Smooth muscle cell (in vitro differentiated cells): ENCODE data around the gene MDFIC2. TPM values are rescaled to one million over a fixed set of nuclear protein-coding genes. Genes with fewer than 3 reads are reported as not detected.

ENCODE experiments used
- DNase-seq: peaks from one replicate; lab custom pipeline; 2025; ENCODE audit not compliant: unreplicated experiment; lab: John Stamatoyannopoulos, UW
- H2AFZ ChIP-seq: fragments of 200-600 bp; sonication (generic); 2 replicates; pipeline ENCODE4 v1.6.0; 2016; ENCODE audit warnings: antibody characterized with exemption, low read depth, mild to moderate bottlenecking
- H3F3A ChIP-seq: fragments of 200-600 bp; sonication (generic); 2 replicates; pipeline ENCODE4 v1.6.0; 2017; ENCODE audit warnings: antibody characterized with exemption, low read depth
- H3K27ac ChIP-seq: fragments of 200-600 bp; sonication (generic); 2 replicates; pipeline ENCODE4 v1.5.1; 2016; ENCODE audit warnings: low read depth, mild to moderate bottlenecking
- H3K27me3 ChIP-seq: fragments of 200-600 bp; sonication (generic); 2 replicates; pipeline ENCODE4 v1.6.1; 2016; ENCODE audit warnings: low read depth, mild to moderate bottlenecking
- H3K36me3 ChIP-seq: fragments of 200-600 bp; sonication (generic); 2 replicates; pipeline ENCODE4 v1.5.1; 2016; ENCODE audit warnings: low read depth
- H3K4me1 ChIP-seq: fragments of 200-600 bp; sonication (generic); 2 replicates; pipeline ENCODE4 v1.5.1; 2016; ENCODE audit warnings: low read depth
- H3K4me2 ChIP-seq: fragments of 200-600 bp; sonication (generic); 2 replicates; pipeline ENCODE4 v1.6.0; 2016; ENCODE audit warnings: mild to moderate bottlenecking
- H3K4me3 ChIP-seq: fragments of 200-600 bp; sonication (generic); 2 replicates; pipeline ENCODE4 v1.5.1; 2016; ENCODE audit warnings: mild to moderate bottlenecking
- H3K79me2 ChIP-seq: fragments of 200-600 bp; sonication (generic); 2 replicates; pipeline ENCODE4 v1.6.0; 2016; ENCODE audit warnings: low read depth, mild to moderate bottlenecking
- H3K9ac ChIP-seq: fragments of 200-600 bp; sonication (generic); 2 replicates; pipeline ENCODE4 v1.6.0; 2016; ENCODE audit warnings: low read depth
- H3K9me3 ChIP-seq: fragments of 200-600 bp; sonication (generic); replicated peaks from 2 replicates; pipeline ENCODE4 v1.5.1; 2016; ENCODE audit warnings: low read depth
- H4K20me1 ChIP-seq: fragments of 200-600 bp; sonication (generic); 2 replicates; pipeline ENCODE4 v1.6.0; 2016; ENCODE audit warnings: low read depth
- CTCF ChIP-seq: fragments of 200-600 bp; sonication (generic); IDR thresholded peaks from 2 replicates; pipeline ENCODE4 v1.5.1; 2017; ENCODE audit warnings: borderline replicate concordance, mild to moderate bottlenecking, antibody characterized with exemption; ENCODE audit not compliant: insufficient read depth, poor library complexity, severe bottlenecking
- WGBS: methylation state at CpG from one replicate; pipeline ENCODE4 v1.1.7; 2016; ENCODE audit warnings: low lambda C conversion rate; 5-methylcytosine and 5-hydroxymethylcytosine counted together
- polyA plus RNA-seq: library from polyadenylated mRNA; unstranded; fragments of >200 nt; fragmentation: Nextera tagmentation; extraction: Ambion mirVana; gene quantifications from 2 replicates; pipeline ENCODE4 v1.2.1, GENCODE V29; 2016
- total RNA-seq: library from RNA; depleted of rRNA; stranded (reverse); fragments of >200 nt; gene quantifications from 2 replicates; pipeline ENCODE4 v1.2.3, GENCODE V29; 2014

The MDFIC2 gene
- total and polyA plus RNA-seq, 2 experiments from 2014 or later = not detected

DNA sequence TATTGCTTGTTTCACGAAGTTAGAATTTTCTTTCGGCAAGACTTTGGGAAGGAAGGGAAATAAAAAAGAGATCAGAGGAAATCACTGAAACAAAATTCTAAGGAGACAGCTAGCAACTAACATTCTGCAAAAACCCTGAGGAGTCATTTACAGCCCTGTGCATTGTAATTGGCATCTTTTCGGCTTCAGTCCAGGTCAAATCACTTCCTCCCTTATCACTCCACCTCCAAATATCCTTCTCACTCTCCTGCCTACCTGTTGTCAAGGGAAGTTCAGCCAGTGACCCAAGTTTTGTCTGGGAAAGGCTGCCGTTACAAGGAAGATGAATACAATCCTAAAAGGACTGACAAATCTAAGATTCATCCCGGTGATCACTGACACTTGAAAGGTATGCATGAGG lies 39.6 kb downstream of the MDFIC2 start:
- Histone ChIP-seq H3K4me2 (no peak overlapping the region), H3K9ac (no peak overlapping the region), H4K20me1 (no peaks in the 10 kb centered on the region), H3K36me3 (no peaks in the 10 kb centered on the region), H3K4me3 (no peak overlapping the region), H3K27me3 (no peaks in the 10 kb centered on the region), H3F3A (no peaks in the 10 kb centered on the region), H3K79me2 (no peaks in the 10 kb centered on the region), H3K27ac (no peak overlapping the region), H3K4me1 (no peaks in the 10 kb centered on the region), H2AFZ (no peak overlapping the region), H3K9me3 (no peaks in the 10 kb centered on the region)
- WGBS = 81% methylated on average over 5 of the region's 5 CpGs
- TF ChIP-seq CTCF = no peak
- DNase-seq = no peak

DNA sequence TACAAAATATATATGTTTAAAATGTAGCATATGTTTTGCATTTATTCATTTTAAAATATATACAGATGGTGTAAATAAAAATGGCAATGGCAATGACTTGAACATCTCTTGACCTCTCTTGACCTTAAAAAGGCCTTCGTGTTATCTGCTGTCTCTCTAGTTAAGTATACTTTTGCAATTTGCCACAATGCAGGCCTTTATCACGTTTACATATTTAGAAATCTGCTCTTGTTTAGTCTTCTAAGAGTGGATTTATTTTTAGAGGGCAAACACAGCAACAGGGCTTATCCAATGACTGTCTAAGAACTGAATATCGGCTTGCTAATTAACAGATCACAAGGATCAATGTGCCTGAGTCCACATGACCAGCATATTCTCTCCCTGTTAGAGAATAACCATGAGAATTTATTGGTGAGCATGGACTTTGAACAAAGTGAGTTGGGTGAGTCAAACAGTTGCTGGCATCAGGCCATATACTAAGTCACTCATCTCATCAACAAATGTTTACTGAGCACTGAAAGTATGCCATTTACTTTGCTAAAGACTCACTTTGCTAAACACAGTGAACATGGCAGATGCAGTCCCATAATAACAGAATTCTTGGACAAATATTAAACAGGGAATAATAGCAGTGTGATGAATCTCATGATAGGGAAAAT lies 48.2 kb downstream of the MDFIC2 start:
- no peaks in the 10 kb centered on the region for H3K9me3 ChIP-seq
- no peak overlapping the region for H3K27ac ChIP-seq
- H3K4me3 ChIP-seq = no peak overlapping the region
- no peaks in the 10 kb centered on the region for H4K20me1 ChIP-seq
- no peak overlapping the region for H2AFZ ChIP-seq
- H3K36me3 ChIP-seq = no peaks in the 10 kb centered on the region
- H3K27me3 ChIP-seq = no peaks in the 10 kb centered on the region
- no peak overlapping the region for H3K9ac ChIP-seq
- no peaks in the 10 kb centered on the region for H3K79me2 ChIP-seq
- WGBS = 72% methylated on average over 3 of the region's 3 CpGs
- no peaks in the 10 kb centered on the region for H3F3A ChIP-seq
- TF ChIP-seq CTCF = no peak
- DNase-seq = no peak
- no peak overlapping the region for H3K4me2 ChIP-seq
- H3K4me1 ChIP-seq = no peaks in the 10 kb centered on the region

- Histone ChIP-seq H3K27ac (no peak overlapping the region), H3K27me3 (peaks cover 6% of the 10 kb centered on the region), H3F3A (no peaks in the 10 kb centered on the region), H3K4me2 (no peak overlapping the region), H3K9ac (no peak overlapping the region), H3K79me2 (no peaks in the 10 kb centered on the region), H3K9me3 (no peaks in the 10 kb centered on the region), H4K20me1 (no peaks in the 10 kb centered on the region), H3K36me3 (no peaks in the 10 kb centered on the region), H2AFZ (no peak overlapping the region), H3K4me3 (no peak overlapping the region), H3K4me1 (no peaks in the 10 kb centered on the region)
- no peak for DNase-seq
- 85% methylated on average over 1 of the region's 1 CpG for WGBS
- no peak for TF ChIP-seq CTCF
Measured at GRCh38 chr3:70261283-70261682, 51.2 kb downstream of the MDFIC2 start.

- no peaks in the 10 kb centered on the region for H3K36me3 ChIP-seq
- no peak overlapping the region for H3K27ac ChIP-seq
- no peak for TF ChIP-seq CTCF
- peaks cover 11% of the 10 kb centered on the region for H3K27me3 ChIP-seq
- no peaks in the 10 kb centered on the region for H4K20me1 ChIP-seq
- no peaks in the 10 kb centered on the region for H3K79me2 ChIP-seq
- 88% methylated on average over 1 of the region's 1 CpG for WGBS
- DNase-seq = no peak
- H3K4me3 ChIP-seq = no peak overlapping the region
- no peak overlapping the region for H2AFZ ChIP-seq
- no peak overlapping the region for H3K9ac ChIP-seq
- H3K4me2 ChIP-seq = no peak overlapping the region
- H3K9me3 ChIP-seq = no peaks in the 10 kb centered on the region
- H3F3A ChIP-seq = no peaks in the 10 kb centered on the region
- no peaks in the 10 kb centered on the region for H3K4me1 ChIP-seq
Measured at GRCh38 chr3:70256566-70256965, 55.9 kb downstream of the MDFIC2 start.
